NCI-H524 (cell line): ENCODE data around the gene TRIOBP.
"Not testable (repeated sequence)": the region's sequence is repeated elsewhere in the genome, so short reads cannot be mapped to it uniquely, and the experiment has no call there.

Experiments used
- DNase-seq, 2 experiments: peaks; one replicate each; lab custom pipeline; 2025; lab: John Stamatoyannopoulos, UW

Gene TRIOBP, protein sequence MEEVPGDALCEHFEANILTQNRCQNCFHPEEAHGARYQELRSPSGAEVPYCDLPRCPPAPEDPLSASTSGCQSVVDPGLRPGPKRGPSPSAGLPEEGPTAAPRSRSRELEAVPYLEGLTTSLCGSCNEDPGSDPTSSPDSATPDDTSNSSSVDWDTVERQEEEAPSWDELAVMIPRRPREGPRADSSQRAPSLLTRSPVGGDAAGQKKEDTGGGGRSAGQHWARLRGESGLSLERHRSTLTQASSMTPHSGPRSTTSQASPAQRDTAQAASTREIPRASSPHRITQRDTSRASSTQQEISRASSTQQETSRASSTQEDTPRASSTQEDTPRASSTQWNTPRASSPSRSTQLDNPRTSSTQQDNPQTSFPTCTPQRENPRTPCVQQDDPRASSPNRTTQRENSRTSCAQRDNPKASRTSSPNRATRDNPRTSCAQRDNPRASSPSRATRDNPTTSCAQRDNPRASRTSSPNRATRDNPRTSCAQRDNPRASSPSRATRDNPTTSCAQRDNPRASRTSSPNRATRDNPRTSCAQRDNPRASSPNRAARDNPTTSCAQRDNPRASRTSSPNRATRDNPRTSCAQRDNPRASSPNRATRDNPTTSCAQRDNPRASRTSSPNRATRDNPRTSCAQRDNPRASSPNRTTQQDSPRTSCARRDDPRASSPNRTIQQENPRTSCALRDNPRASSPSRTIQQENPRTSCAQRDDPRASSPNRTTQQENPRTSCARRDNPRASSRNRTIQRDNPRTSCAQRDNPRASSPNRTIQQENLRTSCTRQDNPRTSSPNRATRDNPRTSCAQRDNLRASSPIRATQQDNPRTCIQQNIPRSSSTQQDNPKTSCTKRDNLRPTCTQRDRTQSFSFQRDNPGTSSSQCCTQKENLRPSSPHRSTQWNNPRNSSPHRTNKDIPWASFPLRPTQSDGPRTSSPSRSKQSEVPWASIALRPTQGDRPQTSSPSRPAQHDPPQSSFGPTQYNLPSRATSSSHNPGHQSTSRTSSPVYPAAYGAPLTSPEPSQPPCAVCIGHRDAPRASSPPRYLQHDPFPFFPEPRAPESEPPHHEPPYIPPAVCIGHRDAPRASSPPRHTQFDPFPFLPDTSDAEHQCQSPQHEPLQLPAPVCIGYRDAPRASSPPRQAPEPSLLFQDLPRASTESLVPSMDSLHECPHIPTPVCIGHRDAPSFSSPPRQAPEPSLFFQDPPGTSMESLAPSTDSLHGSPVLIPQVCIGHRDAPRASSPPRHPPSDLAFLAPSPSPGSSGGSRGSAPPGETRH (N-terminal part only)

DNA sequence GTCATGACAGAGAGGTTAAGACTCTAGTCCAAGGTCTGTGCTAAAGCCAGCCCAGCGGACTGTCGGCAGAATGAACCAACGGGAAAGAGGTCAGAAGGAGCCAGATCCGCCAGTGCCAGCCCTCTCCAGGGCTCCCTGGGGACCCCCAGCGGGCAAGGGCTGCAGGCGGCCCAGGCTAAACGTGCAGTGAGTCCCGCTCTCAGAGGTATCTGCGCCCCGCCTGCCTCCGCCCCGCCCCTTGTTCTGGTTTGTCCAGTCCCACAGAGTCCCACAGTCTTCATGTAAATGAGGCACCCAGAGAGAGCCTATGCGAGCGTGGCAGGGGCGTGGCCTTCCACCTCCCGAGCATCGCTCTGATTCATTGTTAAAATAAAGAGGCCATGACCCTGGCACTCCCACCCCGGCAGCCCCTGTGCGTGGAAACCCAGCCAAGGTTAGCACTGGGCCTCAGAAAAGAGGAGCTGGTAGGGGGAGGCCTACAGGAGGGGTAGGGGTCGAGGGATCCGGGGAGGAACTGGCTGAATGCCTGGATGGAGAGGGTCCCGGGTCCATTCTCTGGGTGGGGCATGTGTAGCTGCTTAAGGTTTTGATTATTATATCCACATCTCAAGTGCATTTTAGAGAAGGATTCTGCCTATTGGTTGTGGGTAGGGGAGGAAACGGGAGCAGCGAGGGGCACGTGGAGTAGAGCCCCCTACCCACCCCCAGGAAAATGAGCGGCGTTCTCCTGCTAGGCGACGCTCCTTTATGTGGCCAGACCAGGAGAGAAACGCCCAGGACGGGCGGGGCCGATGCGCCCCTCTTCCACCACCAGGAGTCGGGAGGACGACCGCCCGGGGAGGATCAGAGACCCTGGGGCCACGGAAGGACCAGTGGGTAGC, at the start of gene TRIOBP:
TSS of gene TRIOBP (plus strand) at position 392 of the 881 bp plus-strand sequence. CDS start 4,318 bp downstream, outside the sequence.
- DNase-seq, result peak; percentile 97 to 99

DNA sequence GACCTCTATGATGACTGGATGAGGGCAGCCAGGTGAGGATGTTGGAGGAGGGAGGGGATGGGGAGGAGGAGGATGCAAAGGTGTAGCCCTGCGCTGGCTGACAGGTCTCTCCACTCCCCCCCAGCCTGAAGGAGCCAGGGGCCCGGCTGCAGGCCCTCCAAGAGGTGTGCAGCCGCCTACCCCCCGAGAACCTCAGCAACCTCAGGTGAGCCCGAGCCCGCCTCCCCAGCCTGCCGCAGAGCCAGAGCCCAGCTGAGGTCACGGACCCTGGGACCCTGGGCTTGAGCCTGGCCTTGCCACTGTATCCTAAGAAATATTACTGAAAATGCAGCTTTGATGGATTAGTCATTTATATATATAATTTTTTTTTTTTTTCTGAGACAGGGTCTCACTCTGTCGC, 49.5 kb upstream of the TRIOBP start:
- no peak for DNase-seq

GRCh38 chr22:37647928-37648327, 48.9 kb upstream of the TRIOBP start:
- peak in 1 of 2 experiments; percentile 53 for DNase-seq

DNA sequence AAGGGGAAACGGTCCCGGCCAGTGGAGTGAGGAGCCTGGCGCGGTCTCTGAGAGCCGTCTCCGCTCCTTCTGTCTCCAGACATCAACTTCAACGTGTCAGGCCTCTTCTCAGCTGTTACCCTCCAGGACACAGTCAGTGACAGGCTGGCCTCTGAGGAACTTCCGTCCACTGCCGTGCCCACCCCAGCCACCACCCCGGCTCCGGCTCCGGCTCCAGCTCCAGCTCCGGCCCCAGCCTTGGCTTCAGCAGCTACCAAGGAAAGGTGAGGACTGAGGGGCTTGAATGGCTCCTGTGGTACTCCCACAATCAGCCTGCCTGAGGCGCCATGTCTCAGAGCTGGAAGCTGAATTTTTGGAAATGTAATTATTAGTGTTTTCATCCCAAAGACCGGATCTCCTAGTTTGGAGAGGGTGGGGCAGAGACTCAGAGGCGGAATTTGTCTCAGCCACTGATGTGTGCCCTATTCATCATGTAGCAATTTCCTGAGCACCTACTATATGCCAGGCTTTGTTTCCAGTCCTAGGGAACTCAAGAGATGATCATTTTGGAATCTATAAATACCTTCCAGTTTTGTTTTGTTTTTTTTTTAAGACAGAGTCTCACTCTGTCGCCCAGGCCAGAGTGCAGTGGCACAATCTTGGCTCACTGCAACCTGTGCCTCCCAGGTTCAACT, 46.2 kb upstream of the TRIOBP start:
- no peak for DNase-seq

DNA sequence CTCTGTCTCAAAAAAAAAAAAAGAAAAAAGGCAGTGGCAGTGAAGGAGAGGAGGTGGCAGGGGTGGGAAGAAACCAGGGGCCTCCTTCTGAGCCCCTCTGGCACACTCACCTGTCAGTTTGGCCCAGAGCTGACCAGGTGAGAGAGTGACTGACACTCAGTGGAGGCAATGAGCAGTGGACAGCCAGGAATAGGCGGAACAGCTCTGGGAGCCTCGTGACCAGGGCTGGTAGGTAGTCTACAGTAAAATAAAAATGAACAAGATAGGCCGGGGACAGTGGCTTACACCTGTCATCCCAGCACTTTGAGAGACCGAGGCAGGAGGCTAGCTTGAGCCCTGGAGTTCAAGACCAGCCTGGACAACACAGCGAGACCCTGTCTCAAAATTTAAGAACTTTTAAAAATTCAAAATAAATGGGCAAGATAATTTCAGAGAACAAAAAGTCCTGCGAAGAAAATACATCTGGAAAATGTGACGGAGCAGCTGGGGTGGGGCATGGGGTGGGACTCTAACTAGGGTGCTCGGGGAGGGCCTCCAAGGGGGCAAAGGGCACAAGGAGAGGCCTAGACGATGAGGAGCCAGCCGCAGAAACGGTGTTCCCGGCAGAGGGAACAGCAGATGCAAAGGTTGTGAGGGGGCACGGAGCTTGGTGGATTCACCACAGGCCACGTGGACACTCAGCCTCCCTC, 42.1 kb upstream of the TRIOBP start:
- DNase-seq, result no peak

DNA sequence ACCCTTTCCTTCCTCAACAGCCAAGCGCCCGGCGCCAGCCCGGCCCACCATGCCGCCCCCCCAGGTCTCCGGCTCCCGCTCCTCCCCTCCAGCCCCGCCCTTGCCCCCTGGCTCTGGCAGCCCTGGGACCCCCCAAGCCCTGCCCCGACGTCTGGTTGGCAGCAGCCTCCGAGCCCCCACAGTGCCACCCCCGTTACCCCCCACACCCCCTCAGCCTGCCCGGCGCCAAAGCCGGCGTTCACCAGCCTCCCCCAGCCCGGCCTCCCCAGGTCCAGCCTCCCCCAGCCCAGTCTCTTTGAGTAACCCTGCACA, 41.6 kb upstream of the TRIOBP start:
- DNase-seq, result no peak

DNA sequence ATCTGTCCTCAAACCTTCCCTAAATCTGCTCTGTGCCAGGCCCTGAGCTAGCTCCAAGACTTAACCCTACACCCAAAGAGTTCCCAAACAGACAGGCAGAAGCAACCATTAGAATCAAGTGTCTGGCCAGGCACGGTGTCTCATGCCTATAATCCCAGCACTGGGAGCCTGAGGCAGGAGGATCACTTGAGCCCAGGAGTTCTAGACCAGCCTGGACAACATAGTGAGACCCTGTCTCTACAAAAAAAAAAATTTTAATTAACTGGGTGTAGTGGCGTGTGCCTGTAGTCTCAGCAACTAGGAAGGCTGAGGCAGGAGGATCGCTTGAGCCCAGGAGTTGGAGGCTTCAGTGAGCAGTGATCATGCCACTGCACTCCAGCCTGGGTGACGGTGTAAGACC, 40.3 kb upstream of the TRIOBP start:
- not testable (repeated sequence) for DNase-seq

DNA sequence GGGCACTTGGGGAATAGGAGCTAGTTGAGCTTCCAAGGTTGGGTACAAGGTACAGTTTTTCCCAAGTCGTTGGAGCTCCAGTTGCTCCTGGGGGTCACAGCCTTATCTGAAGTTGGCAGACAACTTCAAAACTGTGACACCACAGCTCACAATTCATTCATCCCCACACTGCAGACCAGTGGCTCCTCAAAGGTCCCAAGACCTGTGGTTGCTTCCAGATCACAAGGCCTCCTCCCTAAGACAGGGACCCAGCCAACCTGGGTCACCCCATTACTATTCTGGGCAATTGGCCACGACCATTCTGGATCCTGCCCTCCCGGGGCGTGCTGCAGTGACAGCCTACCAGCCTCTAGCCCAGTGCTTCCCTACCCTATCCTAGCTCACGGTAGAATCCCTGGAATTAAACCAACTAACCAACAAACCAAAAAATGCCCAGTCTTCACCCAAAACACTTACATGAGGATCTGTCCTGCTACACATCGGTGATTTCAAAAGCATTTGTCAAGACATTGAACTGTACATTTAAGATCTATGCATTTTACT, 39.2 kb upstream of the TRIOBP start:
- no peak for DNase-seq

GRCh38 chr22:37658133-37659065, 38.4 kb upstream of the TRIOBP start, which contains the start of gene PDXP:
TSS of gene PDXP (plus strand) at chr22:37658723. CDS start at chr22:37658783, 60 bp downstream.
- peak; percentile 100 for DNase-seq

- peak in 1 of 2 experiments; percentile 48 for DNase-seq
These were observed 37.6 kb upstream of the TRIOBP start for GRCh38 chr22:37659066-37659896.

GRCh38 chr22:37659897-37660708, 36.7 kb upstream of the TRIOBP start:
- no peak for DNase-seq

DNA sequence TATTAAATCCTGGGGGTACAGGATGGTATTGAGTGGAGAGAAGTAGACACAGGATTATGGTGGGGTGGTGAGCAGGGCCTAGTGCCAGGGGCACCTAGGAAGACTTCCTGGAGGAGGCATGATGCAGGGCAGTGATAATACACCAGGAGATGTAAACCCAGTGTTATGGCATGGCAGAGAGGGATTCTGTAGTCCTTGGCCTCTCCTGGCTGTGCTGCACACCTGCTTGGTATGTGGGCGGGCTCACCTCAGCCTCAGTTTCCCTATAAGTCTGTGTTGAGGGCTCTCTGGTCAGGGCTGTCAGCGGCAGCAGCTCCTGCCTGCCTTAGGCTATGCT, 36.2 kb upstream of the TRIOBP start:
- no peak for DNase-seq

- DNase-seq, result peak; percentile 89 to 95
These were observed 35.5 kb upstream of the TRIOBP start for GRCh38 chr22:37661160-37661924.

GRCh38 chr22:37662039-37662438, 34.8 kb upstream of the TRIOBP start:
- DNase-seq, result no peak

DNA sequence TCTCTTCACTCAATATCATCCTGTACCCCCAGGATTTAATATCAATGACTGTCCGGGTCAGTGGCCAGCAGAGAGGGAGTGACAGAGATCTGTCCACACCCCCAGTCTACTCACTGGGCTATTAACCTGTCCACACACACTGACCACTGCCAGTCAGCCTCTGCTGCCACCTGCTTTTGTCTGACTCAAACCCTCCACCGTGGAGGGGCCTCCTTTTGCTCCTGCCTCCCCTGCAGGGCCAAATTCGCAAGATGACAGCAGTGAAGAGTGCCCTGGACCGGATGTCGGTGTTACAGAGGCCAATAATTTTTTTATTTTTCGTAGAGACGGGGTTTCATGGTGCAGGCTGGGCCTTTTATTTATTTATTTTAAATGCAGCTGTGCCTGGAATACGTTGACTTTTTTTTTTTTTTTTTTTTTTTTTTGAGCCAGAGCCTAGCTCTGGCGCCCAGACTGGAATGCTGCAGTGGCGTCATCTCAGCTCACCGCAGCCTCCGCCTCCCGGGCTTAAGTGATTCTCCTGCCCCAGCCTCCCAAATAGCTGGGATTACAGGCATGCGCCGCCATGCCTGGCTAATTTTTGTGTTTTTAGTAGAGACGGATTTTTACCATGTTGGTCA, 33.2 kb upstream of the TRIOBP start:
- no peak for DNase-seq
